Measurements from ENCODE around the gene ZNF184. TPM values are rescaled to one million over a fixed set of nuclear protein-coding genes. Genes with fewer than 3 reads are reported as not detected.

Gene ZNF184
- 10 to 100 TPM in 8 of 10 donors, 1 to 10 TPM in 2; 9.3 to 12.4 (median 10.4) TPM for polyA plus RNA-seq (ENCODE audit: insufficient read length in 10 of 10)
- long read RNA-seq, donor 1, partial matches to known transcripts: 0 of 1 reads
- long read RNA-seq, donor 1, other reads (novel, unspliced or antisense): 0 of 1 reads
- long read RNA-seq, donor 2: 0 reads
- long read RNA-seq, donor 3: 0 reads
- long read RNA-seq, donor 4, partial matches to known transcripts: 0 of 1 reads
- long read RNA-seq, donor 4, other reads (novel, unspliced or antisense): 0 of 1 reads
- long read RNA-seq, donor 5, partial matches to known transcripts: 0 of 1 reads
- long read RNA-seq, donor 5, other reads (novel, unspliced or antisense): 0 of 1 reads
- long read RNA-seq, donor 6, partial matches to known transcripts: 0 of 2 reads
- long read RNA-seq, donor 6, other reads (novel, unspliced or antisense): 0 of 2 reads
- long read RNA-seq, donor 7: 0 reads
- long read RNA-seq, donor 8, partial matches to known transcripts: 0 of 1 reads
- long read RNA-seq, donor 8, other reads (novel, unspliced or antisense): 0 of 1 reads
- long read RNA-seq, donor 9: 0 reads

DNA sequence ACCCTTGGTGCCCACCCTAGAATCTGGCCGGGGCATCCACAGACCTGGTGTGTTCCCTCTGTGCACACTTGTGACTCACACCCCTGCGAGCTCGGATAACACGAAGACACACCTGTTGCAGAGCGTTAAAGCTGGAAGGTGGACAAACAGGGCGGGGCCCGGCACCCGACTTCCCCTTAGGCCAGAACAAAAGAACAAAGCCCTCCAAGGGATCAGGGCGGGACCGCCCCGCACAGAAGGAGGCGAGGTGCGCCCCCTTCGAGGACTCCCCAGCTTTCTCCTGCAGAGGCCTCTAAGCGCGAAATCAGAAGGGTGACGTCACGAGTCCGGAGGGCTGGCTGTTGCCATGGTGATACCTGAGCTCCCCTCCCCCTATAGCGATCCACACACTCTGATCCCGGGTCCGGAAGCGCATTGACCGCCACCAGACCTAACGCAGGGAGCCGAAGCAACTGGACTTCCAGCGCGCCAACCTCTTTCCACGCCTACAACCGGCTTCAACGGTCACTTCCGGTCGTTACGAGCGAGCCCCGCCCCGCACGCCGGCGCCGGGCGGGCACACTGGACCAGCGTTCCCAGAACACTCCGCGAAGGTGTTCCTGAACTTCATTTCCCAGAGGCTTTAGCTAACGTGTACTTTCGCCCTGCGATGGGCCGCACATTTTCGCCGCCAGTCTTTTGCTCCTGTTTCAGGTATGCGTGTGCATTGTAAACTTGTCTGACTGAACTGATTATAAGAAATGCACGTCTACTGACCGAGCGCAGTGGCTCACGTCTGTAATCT lies at the start of gene ZNF184:
ZNF184 (minus strand) TSS at position 489 of the 784 bp plus-strand sequence. CDS start 811 bp downstream, outside the sequence.
- peak; percentile 97 to 99 (median 98) for DNase-seq

DNA sequence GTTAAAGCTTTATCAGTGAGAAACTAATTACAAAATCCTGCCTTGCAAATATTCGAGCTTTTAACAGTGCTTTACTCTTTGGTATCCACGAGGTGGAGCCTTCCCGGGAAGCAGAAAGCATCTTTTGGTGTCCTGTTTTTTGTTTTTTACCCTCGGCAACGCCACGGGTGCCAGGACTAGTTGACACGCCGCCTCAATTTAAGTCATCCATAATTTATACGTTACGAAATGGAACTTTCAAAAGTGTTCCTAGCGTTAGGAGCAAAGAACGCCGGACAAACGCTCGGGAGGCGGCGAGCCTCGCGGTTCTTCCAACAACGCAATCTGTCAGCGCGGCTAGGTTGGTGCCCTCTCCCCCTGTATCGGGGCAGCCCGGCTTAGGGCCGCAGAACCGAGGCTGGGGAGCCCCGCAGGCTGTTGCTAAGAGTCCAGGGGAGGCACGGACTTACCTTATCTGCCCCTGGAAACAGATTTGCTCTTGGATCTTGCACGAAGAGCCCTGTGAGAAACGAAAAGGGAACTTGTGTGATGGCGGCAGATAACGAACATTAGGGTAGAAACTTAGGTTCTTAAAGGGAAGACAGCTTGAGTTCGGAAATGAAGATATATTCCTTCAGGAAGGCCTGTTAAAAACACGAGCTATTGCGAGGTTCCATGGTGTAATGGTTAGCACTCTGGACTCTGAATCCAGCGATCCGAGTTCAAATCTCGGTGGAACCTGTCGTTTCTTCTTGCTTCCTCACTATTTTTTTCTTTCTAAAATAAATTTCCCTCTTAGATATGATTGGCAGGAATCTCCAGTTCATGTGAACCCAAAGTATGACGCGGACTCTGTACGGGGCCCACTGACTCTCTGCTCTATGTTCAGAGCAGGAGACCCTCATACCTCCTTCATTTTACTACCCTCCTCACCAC lies 46.2 kb upstream of the ZNF184 start:
- DNase-seq: peak; percentile 88 to 95 (median 90)

DNA sequence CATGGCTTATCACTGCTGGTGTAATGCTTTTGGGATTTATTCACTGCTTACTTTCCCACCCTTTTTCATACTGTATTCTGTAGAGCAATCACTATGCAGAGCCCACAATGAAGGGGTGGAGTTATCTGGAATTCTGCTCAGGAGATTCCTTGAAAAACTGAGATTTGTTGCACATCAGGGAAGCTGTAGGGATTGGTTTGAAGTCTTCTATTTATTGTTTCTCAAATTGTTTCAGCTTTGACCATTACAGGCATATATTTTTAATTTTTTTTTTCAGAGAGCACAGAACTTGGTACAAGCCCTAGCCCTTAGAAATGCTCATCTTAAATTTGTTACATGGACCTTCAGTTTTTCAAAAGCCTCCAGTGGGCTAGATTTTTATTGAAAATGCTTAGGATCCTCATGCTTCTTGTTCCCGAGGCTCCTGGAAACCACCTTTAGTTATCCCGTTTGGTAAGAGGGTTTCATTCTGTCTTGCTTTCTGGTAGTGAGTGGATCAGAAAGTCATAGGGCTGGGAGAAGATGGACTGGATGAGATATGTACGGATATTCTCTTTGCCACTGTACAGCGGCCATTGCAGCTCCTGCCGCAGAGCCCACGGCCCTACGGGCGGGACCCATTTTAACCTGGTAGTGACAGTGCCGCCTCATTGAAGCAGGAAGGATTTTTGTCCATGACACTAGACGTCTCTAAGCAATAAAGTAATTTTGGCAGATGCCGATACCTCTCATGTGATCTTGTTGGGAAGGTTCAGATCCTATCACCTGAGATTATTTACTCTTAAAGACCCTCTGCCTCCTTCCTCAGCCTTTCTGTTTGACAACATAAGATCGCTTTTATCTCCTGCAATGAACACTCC lies 45.3 kb upstream of the ZNF184 start:
- DNase-seq: peak in 2 of 3 donors; percentile 5 to 42

DNA sequence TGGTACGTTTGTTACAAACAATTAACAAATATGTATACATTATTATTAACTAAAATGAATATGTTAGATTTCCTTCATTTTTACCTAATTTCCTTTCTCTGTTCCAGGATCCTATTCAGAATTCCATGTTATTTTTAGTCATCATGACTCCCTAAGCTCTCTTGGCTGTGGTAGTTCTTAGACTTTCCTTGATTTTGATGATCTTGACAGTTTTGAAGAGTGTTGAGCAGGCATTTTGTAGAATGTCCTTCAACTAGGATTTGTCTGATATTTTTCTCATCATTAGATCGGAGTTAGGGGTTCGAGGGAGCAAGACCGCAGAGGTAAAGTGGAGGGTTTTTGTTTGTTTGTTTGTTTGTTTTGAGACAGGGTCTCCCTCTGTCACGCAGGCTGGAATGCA lies 44.3 kb upstream of the ZNF184 start:
- no peak for DNase-seq

DNA sequence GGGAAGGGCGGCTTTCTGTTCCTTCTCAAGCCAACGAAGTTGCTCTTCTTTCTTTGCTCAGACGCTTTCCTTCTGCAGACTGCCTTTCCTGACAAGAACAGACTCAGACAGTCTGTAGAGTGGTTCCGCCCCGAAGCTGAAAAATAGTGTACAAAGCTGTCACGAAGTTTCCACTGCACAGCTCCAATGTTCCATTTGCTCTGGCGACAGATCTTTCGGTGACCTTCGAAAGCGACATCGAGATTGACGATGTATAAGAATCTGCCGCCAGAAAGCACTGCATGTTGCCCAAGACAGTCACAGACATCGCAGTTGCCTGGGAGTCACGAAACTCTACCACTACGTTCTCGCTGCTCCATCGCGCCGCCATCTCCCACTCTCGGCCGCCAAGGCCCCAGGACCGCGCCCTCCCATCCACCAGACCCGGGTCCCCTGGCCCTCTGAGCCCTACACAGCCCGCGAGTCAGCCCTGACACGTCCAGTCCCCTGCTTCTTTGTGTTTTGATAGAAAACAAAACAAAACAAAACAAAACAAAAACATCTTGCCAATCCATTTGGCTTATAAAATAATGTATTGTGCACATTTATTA lies 42.1 kb upstream of the ZNF184 start:
- DNase-seq: peak in 2 of 3 donors; percentile 15 to 54

DNA sequence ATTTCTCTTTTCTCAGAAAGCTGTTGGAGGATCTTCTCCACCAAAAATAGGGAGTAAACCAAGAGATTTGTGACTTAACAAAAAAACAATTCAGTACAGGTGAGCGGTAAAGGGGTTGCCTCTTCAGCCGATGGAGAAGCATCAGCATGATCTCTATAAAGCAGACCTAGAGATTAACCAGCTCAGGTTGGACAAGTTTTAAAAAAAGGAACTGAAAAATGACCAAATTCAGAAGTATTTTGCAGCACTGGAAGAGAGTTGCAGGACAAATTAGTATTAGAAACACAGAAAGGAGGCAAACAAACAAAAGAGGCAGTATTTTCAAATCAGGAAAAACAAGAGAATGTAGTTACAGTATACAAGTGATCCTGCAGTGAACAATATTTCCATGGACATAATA lies 39.6 kb upstream of the ZNF184 start:
- DNase-seq: no peak

DNA sequence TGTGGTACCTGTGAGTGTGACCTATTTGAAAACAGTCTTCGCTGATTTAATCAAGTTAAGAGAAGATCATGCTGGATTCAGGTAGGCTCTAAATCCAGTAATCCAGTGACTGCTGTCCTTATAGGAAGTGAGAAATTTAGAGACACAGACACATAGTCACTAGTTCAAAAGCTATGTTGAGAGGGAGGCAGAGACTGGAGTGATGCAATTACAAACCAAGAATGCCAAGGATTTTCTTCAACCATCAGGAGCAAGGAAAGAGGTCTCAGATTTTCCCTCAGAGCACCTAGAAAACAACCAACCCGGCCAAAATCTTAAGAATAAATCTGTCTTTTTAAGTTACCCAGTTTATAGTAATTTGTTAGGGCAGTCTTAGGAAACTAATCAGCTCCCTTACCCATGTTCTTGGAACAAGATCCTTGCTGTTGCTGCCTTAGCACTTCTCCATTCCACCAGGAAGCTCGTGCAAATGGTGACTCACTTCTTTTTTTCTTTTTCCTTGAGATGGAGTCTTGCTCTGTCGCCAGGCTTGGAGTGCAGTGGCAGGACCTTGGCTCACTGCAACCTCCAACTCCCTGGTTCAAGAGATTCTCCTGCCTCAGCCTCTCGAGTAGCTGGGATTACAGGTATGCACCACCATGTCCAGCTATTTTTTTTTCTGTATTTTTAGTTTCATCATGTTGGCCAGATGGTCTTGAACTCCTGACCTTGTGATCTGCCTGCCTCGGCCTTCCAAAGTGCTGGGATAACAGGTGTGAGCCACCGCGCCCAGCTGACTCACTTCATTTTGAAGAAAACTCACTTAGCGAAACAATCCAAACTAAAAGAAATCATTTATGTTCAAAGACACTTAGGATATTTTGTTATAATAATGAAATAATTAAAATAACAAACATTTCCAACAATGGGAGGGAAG lies 34.4 kb upstream of the ZNF184 start:
- DNase-seq: no peak

DNA sequence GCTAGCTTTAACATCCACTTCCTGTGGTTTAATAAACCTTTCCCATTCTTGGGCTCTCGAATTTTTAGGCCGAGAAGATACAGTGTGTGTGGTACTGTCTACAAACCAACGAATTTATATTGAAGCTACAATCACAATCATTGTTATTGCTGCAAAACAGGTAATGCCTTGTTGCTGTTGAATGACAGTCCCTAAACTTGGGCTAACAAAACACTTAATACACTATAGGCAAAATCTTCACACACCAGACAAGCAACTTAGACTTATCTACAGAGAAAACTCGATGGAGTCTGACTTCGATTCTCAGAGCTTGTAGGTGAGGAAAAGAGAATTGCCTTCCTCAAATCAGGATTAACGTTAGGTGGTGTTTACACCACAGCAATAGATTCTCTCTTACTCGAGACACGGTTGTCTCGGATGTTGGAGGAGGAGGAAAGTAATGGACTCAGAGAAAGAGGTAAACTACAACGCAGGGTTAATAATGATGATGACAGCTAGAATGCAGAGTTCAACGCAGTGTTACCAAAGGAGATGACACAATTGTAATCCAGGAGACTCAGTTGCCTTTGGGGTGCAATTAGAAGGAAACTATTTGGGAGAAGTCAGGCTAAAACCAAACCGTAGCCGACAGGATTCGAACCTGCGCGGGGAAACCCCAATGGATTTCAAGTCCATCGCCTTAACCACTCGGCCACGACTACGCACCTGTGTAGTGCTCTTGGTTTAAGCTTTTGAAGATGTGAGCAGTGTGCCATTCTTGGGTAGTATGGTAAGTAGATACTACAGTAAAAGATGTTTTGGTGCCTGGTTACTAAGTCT lies 32.5 kb upstream of the ZNF184 start:
- peak in 1 of 3 donors; percentile 20 for DNase-seq

DNA sequence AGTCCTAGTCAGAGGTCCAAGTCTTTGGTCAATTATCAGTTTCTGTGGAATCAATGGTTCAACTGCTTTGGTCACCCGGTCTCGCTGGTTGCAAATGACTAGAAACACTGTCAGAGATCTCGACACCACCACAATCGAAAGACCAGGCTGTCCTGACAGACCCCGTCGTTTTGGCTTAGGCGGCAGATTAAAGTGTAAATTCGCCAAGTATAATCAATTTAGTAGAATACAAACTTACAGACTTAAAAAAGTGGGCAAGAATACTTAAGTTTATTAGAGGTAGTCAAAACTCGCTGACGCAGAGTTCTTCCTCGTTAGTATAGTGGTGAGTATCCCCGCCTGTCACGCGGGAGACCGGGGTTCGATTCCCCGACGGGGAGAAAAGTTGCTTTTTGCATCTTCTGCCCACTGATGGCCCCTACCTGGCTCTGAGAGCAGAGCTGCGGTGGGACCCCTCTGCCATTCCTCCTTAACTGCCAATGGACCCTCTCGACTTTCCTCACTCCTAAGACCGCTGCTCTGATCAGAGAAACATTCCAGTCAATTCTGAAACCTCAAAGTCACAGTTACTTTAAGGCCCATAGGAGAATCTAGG lies 30.6 kb upstream of the ZNF184 start:
- peak; percentile 61 to 81 (median 69) for DNase-seq

DNA sequence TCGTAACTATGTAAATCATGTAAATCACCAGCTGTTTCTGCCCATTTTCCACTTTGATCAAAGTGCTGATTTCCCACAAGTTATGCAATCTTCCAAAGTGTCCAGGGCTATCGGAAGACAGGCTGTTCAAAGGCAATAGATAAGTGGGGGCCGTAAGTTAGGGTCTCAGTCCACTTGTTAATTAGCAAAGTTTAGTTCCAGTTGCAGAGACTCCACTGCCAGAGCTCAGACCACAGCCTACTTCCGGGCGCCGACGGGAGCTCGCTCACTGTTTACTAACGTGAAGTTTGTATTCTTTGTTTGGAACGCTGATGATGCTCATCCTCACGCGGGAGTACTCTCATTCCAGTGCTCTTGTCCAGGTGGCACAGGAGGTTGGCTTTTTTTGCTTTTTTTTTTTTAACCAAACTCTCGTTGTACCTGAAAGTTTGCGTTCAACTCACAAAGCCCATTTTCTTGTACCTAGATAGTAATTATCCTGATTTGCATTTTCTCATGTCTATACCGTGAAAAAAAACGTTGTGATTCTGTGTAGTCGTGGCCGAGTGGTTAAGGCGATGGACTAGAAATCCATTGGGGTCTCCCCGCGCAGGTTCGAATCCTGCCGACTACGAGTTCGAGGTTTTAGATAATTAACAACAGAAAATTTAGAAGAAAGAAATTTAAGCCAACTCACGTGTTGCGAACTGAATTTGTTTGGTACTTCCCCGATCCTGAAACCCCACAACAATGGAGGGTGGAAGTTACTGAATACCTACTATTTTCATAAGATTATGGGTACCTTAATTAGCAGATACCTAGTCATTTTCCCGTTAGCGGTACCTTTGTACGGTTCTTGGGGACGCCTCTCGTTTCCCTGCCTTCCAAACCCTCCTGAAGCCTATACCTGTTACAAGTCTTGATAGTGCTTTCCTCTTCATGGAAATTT lies 29.9 kb upstream of the ZNF184 start:
- DNase-seq: peak; percentile 33 to 64 (median 59)

DNA sequence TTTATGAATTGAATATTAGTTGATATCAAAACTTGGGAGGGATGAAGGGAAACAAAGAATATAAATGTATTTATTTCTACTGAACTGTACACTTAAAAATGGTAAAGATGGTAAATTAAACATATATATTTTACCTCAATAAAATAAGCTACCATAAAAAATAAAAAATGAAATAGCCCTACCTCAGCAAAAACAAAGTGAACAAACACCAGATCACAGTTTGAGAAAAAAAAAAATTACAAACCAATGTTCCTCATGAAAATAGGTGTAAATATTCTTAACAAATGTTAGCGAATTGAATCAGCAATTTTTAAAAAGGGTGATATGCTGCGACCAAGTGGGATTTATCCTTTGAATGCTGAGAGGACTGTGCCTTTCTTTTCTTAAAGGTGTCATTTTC lies 28.3 kb upstream of the ZNF184 start:
- DNase-seq: no peak

DNA sequence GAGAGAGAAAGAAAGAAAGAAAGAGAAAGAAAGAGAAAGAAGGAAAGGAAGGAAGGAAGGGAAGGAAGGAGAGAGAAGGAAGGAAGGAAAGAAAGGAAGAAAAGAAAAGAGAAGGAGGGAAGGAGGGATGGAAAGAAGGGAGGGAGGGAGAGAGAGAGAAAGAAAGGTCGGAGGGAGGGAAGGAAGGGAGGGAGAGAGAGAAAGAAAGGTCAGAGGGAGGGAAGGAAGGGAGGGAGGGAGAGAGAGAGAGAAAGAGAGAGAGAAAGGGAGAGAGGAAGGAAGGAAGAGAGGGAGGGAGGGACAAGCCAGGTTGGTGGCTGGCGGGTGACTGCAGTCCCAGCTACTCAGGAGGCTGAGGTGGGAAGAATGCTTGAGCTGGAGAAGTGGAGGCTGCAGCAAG lies 27.3 kb upstream of the ZNF184 start:
- DNase-seq: no peak

DNA sequence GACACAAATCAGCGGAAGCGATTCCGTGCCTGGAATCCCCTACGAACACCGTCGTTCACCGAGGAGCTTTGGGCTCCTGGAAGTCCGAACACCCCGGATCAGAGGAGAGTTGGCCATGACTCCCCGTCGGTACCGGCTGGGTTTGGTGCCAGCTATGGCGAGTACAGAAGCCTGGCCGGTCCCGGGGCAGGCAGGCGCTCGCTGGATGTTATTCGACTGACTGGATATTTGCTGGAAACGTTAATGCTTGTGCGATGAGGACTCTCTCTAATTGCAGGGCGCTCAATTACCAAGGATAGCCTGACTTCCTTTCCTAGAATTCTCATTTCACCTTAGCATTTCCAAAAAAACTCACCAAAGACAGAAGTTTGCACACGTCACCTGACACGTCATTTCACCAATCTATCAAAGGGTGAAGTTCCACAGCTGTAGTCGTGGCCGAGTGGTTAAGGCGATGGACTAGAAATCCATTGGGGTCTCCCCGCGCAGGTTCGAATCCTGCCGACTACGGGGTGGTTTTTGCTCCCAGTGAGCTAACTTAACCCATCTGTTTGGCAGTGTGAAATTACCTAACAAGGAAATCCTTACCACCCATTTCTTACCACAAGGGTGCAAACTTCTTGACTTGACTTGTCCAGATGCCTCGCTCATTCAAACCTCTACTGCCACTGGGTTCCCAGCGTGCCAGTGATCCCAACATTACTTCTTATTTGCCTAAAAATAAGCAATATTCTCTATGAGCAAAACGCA lies 22.7 kb upstream of the ZNF184 start:
- peak in 2 of 3 donors; percentile 71 to 74 for DNase-seq

DNA sequence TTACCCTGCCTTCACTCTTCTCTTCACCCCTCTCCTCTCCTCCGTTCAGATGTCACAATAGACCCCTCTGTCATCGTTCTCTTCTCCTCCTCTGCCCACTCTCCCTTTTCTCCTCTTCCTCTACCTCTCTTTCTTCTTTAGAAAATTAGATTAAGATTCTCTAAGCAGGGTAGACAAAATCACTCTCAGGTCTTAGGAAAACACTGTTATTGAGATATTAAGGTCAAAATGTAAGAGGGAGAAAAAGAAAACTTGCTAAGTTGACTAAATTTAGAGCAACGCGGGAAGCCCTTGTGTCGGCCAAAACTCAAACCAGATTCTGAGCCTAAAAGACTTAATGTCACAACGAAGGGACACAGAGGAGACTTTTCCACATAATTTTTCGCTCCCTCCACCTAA lies 22.1 kb upstream of the ZNF184 start:
- no peak for DNase-seq

DNA sequence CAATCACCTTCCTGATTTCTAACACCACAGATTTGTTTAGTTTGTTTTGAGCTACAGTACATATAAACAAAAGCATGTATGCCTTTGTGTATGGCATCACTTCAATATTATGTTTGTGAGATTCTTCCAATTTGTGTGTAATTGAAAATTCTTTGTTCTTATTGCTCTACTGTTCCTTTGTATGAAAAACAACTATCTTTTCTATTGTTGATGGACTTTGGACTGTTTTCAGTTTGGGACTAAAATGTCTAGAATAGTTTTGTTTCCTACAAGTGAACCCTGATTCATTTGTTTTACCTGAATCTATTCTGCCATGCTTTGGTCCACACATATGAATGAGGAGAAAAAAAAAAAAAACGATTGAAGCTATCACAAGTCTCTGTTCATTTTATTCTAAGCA lies 21.2 kb upstream of the ZNF184 start:
- DNase-seq: no peak
